ENCODE data around the gene ATP6V0B.

ATP6V0B gene

GRCh38 chr1:44002606-44003157 is 27.9 kb downstream of the ATP6V0B start:
- no peak for DNase-seq (ENCODE audit: low read depth)

GRCh38 chr1:44008259-44008658 is 33.5 kb downstream of the ATP6V0B start:
- DNase-seq (ENCODE audit: low read depth): no peak

GRCh38 chr1:44010935-44011471 is 36.2 kb downstream of the ATP6V0B start:
- DNase-seq (ENCODE audit: low read depth): no peak

GRCh38 chr1:44012404-44012803 is 37.6 kb downstream of the ATP6V0B start:
- no peak for DNase-seq (ENCODE audit: low read depth)

GRCh38 chr1:44012941-44013609 is 38.3 kb downstream of the ATP6V0B start:
- DNase-seq (ENCODE audit: low read depth): no peak

GRCh38 chr1:44013949-44014348 is 39.2 kb downstream of the ATP6V0B start:
- DNase-seq (ENCODE audit: low read depth): no peak

- DNase-seq (ENCODE audit: low read depth): no peak
Observed at GRCh38 chr1:44014365-44015104, 39.8 kb downstream of the ATP6V0B start.

GRCh38 chr1:44015206-44015605 is 40.4 kb downstream of the ATP6V0B start:
- DNase-seq (ENCODE audit: low read depth): no peak

- DNase-seq (ENCODE audit: low read depth): no peak
Observed at GRCh38 chr1:44016041-44016889, 41.5 kb downstream of the ATP6V0B start.

GRCh38 chr1:44016890-44017400 is 42.2 kb downstream of the ATP6V0B start:
- no peak for DNase-seq (ENCODE audit: low read depth)

- no peak for DNase-seq (ENCODE audit: low read depth)
Observed at GRCh38 chr1:44019466-44019948, 44.7 kb downstream of the ATP6V0B start.

GRCh38 chr1:44020464-44020863 is 45.7 kb downstream of the ATP6V0B start:
- DNase-seq (ENCODE audit: low read depth): no peak

GRCh38 chr1:44021156-44021555 is 46.4 kb downstream of the ATP6V0B start:
- DNase-seq (ENCODE audit: low read depth): no peak

- no peak for DNase-seq (ENCODE audit: low read depth)
Observed at GRCh38 chr1:44021581-44022321, 47.0 kb downstream of the ATP6V0B start.

- DNase-seq (ENCODE audit: low read depth): no peak
Observed at GRCh38 chr1:44024031-44024902, 49.5 kb downstream of the ATP6V0B start.

GRCh38 chr1:44024903-44025525 is 50.3 kb downstream of the ATP6V0B start:
- DNase-seq (ENCODE audit: low read depth): no peak

GRCh38 chr1:44025816-44026215 is 51.1 kb downstream of the ATP6V0B start:
- no peak for DNase-seq (ENCODE audit: low read depth)

- DNase-seq (ENCODE audit: low read depth): no peak
Observed at GRCh38 chr1:44027320-44027719, 52.6 kb downstream of the ATP6V0B start.

Measured in T-helper 22 cell (primary cell).